Measurements from ENCODE around the gene NFYC. TPM values are rescaled to one million over a fixed set of nuclear protein-coding genes. Genes with fewer than 3 reads are reported as not detected.

Gene NFYC
- polyA plus RNA-seq, 1 of the 3 experiments (the other 2 are of a cell fraction), result 72.4 TPM

DNA sequence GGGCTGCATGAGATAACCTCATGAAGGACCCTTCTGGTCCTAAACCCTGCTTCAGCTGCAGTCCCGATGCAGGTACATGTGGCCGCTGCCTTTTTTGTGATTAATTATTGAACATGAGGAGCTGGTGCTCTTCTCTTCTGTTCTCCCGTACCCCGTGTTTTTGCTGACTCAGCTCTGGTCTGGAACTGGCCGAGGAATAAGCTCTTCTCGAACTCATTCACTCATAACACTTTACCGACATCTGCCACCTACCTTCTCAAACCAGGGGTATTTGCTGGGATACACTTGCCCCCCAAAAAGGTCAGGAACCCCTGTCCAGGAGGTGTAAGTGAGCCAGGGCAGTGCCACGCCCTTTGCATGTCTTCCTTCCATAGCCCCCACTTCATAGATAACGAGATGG, 123.9 kb downstream of the NFYC start (continued):
- TF ChIP-seq, protein P1, sequence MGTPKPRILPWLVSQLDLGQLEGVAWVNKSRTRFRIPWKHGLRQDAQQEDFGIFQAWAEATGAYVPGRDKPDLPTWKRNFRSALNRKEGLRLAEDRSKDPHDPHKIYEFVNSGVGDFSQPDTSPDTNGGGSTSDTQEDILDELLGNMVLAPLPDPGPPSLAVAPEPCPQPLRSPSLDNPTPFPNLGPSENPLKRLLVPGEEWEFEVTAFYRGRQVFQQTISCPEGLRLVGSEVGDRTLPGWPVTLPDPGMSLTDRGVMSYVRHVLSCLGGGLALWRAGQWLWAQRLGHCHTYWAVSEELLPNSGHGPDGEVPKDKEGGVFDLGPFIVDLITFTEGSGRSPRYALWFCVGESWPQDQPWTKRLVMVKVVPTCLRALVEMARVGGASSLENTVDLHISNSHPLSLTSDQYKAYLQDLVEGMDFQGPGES (IDR thresholded peaks at IDR 0.05; ENCODE audit: low read depth, low read length), result no peak
- no peak for TF ChIP-seq CHD2 (IDR thresholded peaks at IDR 0.05; ENCODE audit: low read length, partially characterized antibody)
- no peak for TF ChIP-seq GABPA (IDR thresholded peaks at IDR 0.05; ENCODE audit: low read depth)
- TF ChIP-seq POLR2AphosphoS5 (IDR thresholded peaks at IDR 0.05; ENCODE audit: low read depth, low read length), result no peak
- TF ChIP-seq, protein P2, sequence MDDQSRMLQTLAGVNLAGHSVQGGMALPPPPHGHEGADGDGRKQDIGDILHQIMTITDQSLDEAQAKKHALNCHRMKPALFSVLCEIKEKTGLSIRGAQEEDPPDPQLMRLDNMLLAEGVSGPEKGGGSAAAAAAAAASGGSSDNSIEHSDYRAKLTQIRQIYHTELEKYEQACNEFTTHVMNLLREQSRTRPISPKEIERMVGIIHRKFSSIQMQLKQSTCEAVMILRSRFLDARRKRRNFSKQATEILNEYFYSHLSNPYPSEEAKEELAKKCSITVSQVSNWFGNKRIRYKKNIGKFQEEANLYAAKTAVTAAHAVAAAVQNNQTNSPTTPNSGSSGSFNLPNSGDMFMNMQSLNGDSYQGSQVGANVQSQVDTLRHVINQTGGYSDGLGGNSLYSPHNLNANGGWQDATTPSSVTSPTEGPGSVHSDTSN (IDR thresholded peaks at IDR 0.05), result no peak

DNA sequence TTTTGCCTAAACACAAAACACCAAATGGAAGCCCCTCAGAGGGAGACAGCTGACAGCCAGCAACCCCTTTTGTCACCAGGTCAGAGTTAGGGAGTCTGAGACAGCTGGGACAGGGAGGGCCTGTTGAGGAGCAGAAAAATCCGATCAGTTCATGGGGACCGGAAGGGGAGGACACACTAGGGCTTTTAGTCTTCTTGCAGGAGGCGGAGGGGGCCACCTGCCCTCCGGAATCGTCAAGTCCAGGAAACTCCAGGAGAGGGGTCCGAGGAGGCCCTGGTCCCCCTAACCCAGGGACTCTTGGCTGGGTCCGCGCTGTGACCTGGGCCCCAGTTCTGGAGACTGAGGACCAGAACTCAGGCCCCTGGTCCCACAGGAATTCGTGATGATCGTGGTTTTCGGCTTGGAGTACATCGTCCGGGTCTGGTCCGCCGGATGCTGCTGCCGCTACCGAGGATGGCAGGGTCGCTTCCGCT, 126.3 kb downstream of the NFYC start:
- POLR2A ChIA-PET, result no interaction called here
- Histone ChIP-seq H3K27ac (ENCODE audit: low read depth in 2 of 2, low read length in 1 of 2) (no peak overlapping the region), H3K9ac (no peak overlapping the region), H3F3A (replicated peaks; ENCODE audit: insufficient read depth) (no peaks in the 10 kb centered on the region), H3K9me2 (no peaks in the 10 kb centered on the region), H2AFZ (ENCODE audit: low read depth) (no peak overlapping the region), H3K4me1 (ENCODE audit: control insufficient read depth in 1 of 2, insufficient read depth in 2 of 2, low read depth in 1 of 2, low read length in 1 of 2) (peaks cover 0 to 13% of the 10 kb centered on the region in 2 experiments; a peak in 1 of 4 replicates), H3K9me3 (no peaks in the 10 kb centered on the region), H3K79me2 (ENCODE audit: insufficient read depth) (no peaks in the 10 kb centered on the region), H3K4me2 (no peak overlapping the region), H4K20me1 (ENCODE audit: insufficient read depth) (no peaks in the 10 kb centered on the region), H3K36me3 (replicated peaks in 1 of 2; ENCODE audit: control insufficient read depth in 1 of 2, insufficient read depth in 2 of 2, low read length in 1 of 2) (no peaks in the 10 kb centered on the region), H3K27me3 (ENCODE audit: insufficient read depth) (no peaks in the 10 kb centered on the region), H3K4me3 (ENCODE audit: low read depth in 2 of 2, low read length in 1 of 2) (no peak overlapping the region)
- CTCF ChIA-PET, result no interaction called here
- TF ChIP-seq, protein P3, sequence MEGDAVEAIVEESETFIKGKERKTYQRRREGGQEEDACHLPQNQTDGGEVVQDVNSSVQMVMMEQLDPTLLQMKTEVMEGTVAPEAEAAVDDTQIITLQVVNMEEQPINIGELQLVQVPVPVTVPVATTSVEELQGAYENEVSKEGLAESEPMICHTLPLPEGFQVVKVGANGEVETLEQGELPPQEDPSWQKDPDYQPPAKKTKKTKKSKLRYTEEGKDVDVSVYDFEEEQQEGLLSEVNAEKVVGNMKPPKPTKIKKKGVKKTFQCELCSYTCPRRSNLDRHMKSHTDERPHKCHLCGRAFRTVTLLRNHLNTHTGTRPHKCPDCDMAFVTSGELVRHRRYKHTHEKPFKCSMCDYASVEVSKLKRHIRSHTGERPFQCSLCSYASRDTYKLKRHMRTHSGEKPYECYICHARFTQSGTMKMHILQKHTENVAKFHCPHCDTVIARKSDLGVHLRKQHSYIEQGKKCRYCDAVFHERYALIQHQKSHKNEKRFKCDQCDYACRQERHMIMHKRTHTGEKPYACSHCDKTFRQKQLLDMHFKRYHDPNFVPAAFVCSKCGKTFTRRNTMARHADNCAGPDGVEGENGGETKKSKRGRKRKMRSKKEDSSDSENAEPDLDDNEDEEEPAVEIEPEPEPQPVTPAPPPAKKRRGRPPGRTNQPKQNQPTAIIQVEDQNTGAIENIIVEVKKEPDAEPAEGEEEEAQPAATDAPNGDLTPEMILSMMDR (IDR thresholded peaks at IDR 0.05), result no peak
- TF ChIP-seq RAD21 (IDR thresholded peaks at IDR 0.05; ENCODE audit: low read length) (no peak), GABPA (IDR thresholded peaks at IDR 0.05; ENCODE audit: low read depth) (no peak), RXRA (IDR thresholded peaks at IDR 0.05; ENCODE audit: borderline replicate concordance, low read depth) (no peak), POLR2AphosphoS5 (IDR thresholded peaks at IDR 0.05; ENCODE audit: low read depth, low read length) (no peak)
- TF ChIP-seq, protein P4, sequence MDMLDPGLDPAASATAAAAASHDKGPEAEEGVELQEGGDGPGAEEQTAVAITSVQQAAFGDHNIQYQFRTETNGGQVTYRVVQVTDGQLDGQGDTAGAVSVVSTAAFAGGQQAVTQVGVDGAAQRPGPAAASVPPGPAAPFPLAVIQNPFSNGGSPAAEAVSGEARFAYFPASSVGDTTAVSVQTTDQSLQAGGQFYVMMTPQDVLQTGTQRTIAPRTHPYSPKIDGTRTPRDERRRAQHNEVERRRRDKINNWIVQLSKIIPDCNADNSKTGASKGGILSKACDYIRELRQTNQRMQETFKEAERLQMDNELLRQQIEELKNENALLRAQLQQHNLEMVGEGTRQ (IDR thresholded peaks at IDR 0.05; ENCODE audit: borderline replicate concordance, low read depth, low read length), result no peak
- WGBS (ENCODE audit: low lambda C conversion rate), result 94% methylated on average over 15 of the region's 19 CpGs
- DNase-seq, result no peak

Measured in SK-N-SH (cell line).